Measurements from ENCODE around the gene KRT33A.

KRT33A gene

GRCh38 chr17:41302981-41303380 lies 47.6 kb downstream of the KRT33A start:
- DNase-seq (ENCODE audit: low spot score), result no peak

GRCh38 chr17:41301916-41302901 lies 48.4 kb downstream of the KRT33A start, which contains the start of gene KRTAP29-1:
Gene KRTAP29-1, minus strand, starts transcription at chr17:41302851. Its CDS starts 0 bp downstream, at chr17:41302851.
- DNase-seq (ENCODE audit: low spot score), result no peak

- no peak for DNase-seq (ENCODE audit: low spot score)
Measured at GRCh38 chr17:41301204-41301790, 49.3 kb downstream of the KRT33A start.

- DNase-seq (ENCODE audit: low spot score), result no peak
Measured at GRCh38 chr17:41298458-41299135, 52.0 kb downstream of the KRT33A start.

GRCh38 chr17:41296846-41297245 lies 53.8 kb downstream of the KRT33A start:
- no peak for DNase-seq (ENCODE audit: low spot score)
